Endothelial cell (in vitro differentiated cells): Measurements from ENCODE around the gene FMNL1. TPM values are rescaled to one million over a fixed set of nuclear protein-coding genes. Genes with fewer than 3 reads are reported as not detected.

ENCODE experiments used
- DNase-seq: peaks from one replicate; pipeline ENCODE4 v3.0.0; 2021; ENCODE audit warnings: low spot score
- H3K27ac Mint-ChIP-seq: one replicate; pipeline ENCODE4 v1.8.0; 2021; ENCODE audit warnings: mixed read lengths, inconsistent platforms; ENCODE audit not compliant: unreplicated experiment
- H3K27me3 Mint-ChIP-seq: one replicate; pipeline ENCODE4 v1.8.0; 2021; ENCODE audit warnings: mild to moderate bottlenecking, moderate library complexity, mixed read lengths, inconsistent platforms; ENCODE audit not compliant: unreplicated experiment
- H3K36me3 Mint-ChIP-seq: one replicate; pipeline ENCODE4 v1.8.0; 2021; ENCODE audit warnings: mild to moderate bottlenecking, low read depth, mixed read lengths, inconsistent platforms; ENCODE audit not compliant: unreplicated experiment
- H3K4me1 Mint-ChIP-seq: one replicate; pipeline ENCODE4 v1.8.0; 2021; ENCODE audit warnings: mild to moderate bottlenecking, mixed read lengths, inconsistent platforms; ENCODE audit not compliant: unreplicated experiment
- H3K4me3 Mint-ChIP-seq: one replicate; pipeline ENCODE4 v1.8.0; 2021; ENCODE audit warnings: mild to moderate bottlenecking, mixed read lengths, inconsistent platforms; ENCODE audit not compliant: unreplicated experiment
- H3K9me3 Mint-ChIP-seq: one replicate; pipeline ENCODE4 v1.8.0; 2021; ENCODE audit warnings: mixed read lengths, inconsistent platforms; ENCODE audit not compliant: unreplicated experiment
- total RNA-seq: library from RNA; stranded (reverse); fragmentation: NEBNext Ultra II Directional; extraction: Animal tissue kit (Norgen Biotek cat#: 25700); gene quantifications from one replicate; pipeline ENCODE4 v1.2.1, GENCODE V29; 2021; ENCODE audit not compliant: unreplicated experiment
- TF ChIP-seq, protein P1 (sequence below): fragments of 200-600 bp; sonication (generic); IDR thresholded peaks from one replicate; pipeline ENCODE4 v1.5.0; 2021; ENCODE audit warnings: antibody characterized with exemption; ENCODE audit not compliant: unreplicated experiment

Gene FMNL1
- total RNA-seq, 1 donor from 2014 or later, result 103 TPM

DNA sequence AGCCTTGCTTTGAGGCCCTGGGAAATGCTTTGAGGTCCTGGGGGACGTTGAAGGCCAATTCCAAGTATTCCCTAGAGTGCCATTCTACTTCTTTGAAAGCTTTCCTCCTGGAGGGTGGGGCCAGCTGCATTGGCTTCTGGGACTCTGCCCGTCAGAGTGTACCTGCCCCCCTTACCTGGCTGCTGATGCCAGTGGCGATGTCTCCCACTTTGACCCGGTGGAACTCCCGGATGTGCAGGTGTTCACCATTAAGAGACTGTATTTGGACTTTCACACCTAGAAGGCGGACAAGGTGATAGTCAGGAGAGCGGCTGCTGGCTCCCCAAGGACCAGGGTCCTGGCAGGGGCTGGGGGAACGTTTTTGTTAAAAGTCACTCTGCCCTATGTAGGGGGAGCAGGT lies 43.3 kb downstream of the FMNL1 start:
- no peaks in the 10 kb centered on the region for H3K9me3 Mint-ChIP-seq
- H3K4me1 Mint-ChIP-seq, result no peaks in the 10 kb centered on the region
- no peak for DNase-seq
- TF ChIP-seq, protein P1, sequence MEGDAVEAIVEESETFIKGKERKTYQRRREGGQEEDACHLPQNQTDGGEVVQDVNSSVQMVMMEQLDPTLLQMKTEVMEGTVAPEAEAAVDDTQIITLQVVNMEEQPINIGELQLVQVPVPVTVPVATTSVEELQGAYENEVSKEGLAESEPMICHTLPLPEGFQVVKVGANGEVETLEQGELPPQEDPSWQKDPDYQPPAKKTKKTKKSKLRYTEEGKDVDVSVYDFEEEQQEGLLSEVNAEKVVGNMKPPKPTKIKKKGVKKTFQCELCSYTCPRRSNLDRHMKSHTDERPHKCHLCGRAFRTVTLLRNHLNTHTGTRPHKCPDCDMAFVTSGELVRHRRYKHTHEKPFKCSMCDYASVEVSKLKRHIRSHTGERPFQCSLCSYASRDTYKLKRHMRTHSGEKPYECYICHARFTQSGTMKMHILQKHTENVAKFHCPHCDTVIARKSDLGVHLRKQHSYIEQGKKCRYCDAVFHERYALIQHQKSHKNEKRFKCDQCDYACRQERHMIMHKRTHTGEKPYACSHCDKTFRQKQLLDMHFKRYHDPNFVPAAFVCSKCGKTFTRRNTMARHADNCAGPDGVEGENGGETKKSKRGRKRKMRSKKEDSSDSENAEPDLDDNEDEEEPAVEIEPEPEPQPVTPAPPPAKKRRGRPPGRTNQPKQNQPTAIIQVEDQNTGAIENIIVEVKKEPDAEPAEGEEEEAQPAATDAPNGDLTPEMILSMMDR, result no peak
- peaks cover 12% of the 10 kb centered on the region for H3K36me3 Mint-ChIP-seq
- no peak overlapping the region for H3K27ac Mint-ChIP-seq
- H3K27me3 Mint-ChIP-seq, result peaks cover 5% of the 10 kb centered on the region
- H3K4me3 Mint-ChIP-seq, result no peak overlapping the region

DNA sequence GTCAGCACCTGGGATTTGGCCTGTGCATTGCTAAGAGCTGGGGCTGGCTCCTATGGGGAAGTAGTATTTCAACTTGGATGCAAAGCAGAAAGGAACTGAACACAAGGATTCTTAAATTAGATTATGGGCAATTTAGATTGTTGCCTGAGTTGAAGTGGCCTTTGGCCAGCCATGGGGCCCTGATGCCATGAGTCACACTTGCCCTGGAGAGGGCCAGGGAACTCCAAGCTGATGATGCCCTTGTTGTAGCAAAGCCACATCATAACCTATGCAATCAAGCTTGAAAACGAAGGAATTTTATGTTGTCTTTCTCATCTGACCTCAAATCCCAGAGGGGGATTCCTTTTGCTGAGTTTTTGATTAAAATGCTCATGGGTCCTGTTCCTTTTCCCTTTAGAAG lies 44.1 kb downstream of the FMNL1 start:
- Mint-ChIP-seq H3K9me3 (no peaks in the 10 kb centered on the region), H3K27me3 (peaks cover 5% of the 10 kb centered on the region), H3K4me3 (no peak overlapping the region), H3K36me3 (peaks cover 12% of the 10 kb centered on the region), H3K4me1 (no peaks in the 10 kb centered on the region), H3K27ac (no peak overlapping the region)
- TF ChIP-seq, protein P1, result no peak
- no peak for DNase-seq

DNA sequence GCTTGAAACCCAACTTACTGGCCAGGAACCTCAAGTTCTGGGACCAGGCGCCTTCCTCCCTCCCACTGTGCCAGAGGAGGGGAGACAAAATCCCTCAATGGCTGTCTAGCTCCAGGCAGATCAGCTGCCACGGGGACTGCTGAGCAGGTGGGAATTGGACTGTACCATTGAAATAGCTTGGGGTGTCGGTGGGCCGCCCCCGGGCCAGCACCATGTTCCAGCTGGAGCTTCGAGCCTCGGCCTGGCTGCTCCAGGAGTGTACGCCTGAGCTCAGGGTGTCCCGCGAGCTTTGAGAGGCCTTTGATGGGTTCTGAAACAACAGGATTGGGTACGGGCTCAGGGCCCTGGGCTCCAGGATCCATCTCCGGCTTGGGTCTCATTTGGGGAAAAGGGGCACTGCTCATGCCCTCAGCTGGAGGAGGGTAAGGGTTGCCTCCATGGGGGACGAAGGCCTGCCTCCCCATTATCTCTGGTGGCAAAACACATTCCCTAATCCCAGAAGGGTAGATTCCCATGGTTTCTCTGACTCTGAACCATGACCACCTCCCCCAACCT lies 44.8 kb downstream of the FMNL1 start:
- TF ChIP-seq, protein P1, result no peak
- H3K36me3 Mint-ChIP-seq, result peaks cover 12% of the 10 kb centered on the region
- no peak overlapping the region for H3K27ac Mint-ChIP-seq
- peaks cover 1% of the 10 kb centered on the region for H3K27me3 Mint-ChIP-seq
- no peak overlapping the region for H3K4me3 Mint-ChIP-seq
- DNase-seq, result no peak
- no peaks in the 10 kb centered on the region for H3K9me3 Mint-ChIP-seq
- H3K4me1 Mint-ChIP-seq, result no peaks in the 10 kb centered on the region

DNA sequence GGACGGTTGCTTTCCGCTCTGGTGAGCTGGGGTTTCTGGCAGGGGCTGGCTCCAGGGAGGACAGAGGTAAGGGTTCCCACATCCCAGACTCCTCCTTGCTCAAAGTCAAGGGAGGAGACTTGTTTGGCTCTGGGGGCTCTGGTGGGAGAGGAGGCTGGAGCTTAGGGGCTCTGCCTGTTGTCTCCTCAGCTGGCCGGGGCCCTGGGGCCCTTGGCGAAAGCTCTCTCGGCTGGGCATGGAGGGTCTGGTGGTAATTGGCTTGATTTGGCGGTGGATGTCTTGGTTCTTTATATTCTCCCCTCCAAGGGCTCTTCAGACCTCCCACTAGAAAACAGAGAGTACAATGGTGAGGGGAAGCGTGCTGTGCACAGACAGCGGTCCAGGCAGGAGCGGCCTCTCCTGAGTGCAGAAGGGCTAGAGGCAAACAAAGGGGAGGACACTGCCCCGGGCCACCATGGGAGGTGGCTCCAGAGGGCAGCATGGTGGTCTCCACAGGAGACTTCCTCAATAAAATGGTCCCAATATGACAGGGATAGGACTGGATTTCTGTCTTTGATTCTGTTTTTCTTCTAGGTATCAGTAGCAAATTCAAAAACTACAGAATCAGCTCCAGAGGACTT lies 45.9 kb downstream of the FMNL1 start:
- no peaks in the 10 kb centered on the region for H3K4me1 Mint-ChIP-seq
- H3K27ac Mint-ChIP-seq, result no peak overlapping the region
- no peak for DNase-seq
- H3K4me3 Mint-ChIP-seq, result no peak overlapping the region
- no peaks in the 10 kb centered on the region for H3K27me3 Mint-ChIP-seq
- TF ChIP-seq, protein P1, result no peak
- H3K9me3 Mint-ChIP-seq, result no peaks in the 10 kb centered on the region
- peaks cover 12% of the 10 kb centered on the region for H3K36me3 Mint-ChIP-seq

DNA sequence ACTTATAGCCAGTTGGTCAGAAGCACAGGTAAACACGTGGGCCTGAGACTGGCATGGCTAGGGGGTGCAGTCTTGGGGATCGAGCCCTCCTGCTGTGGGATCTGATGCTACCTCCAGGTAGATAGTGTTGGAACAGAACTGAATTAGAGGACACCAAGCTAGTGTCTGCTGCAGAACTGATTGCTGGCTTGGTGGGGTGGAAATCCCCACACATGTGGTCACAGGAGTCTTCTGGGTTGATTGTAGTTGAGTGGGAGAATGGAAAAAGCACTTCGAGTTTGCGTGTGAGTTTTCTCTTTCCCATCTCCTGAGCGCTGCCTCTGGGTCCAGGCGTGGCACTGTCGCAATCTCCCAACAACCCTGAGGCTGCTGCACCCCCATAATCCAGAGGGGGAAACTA lies 48.2 kb downstream of the FMNL1 start:
- Mint-ChIP-seq H3K4me1 (no peaks in the 10 kb centered on the region), H3K9me3 (no peaks in the 10 kb centered on the region), H3K27ac (no peak overlapping the region), H3K4me3 (no peak overlapping the region), H3K36me3 (peaks cover 11% of the 10 kb centered on the region), H3K27me3 (no peaks in the 10 kb centered on the region)
- TF ChIP-seq, protein P1, result no peak
- no peak for DNase-seq
